Activated CD4-positive, alpha-beta memory T cell treated with anti-CD3 and anti-CD28 coated beads, Interleukin-2, amount 10 ng/mL, durations not matched to agents 7 days and 5 days (primary cell): Measurements from ENCODE around the gene A4GALT. TPM values are rescaled to one million over a fixed set of nuclear protein-coding genes. Genes with fewer than 3 reads are reported as not detected.

Experiments used
- CTCF ChIA-PET: fragments of 350-600 bp; sonication (Branson Sonifier 250); formaldehyde crosslinking; loops from one replicate; lab custom pipeline; 2021; ENCODE audit warnings: antibody characterized with exemption, inconsistent platforms; lab: Charles Lee
- POLR2A ChIA-PET: fragments of 350-600 bp; sonication (Branson Sonifier 250); formaldehyde crosslinking; loops from one replicate; lab custom pipeline; 2021; ENCODE audit warnings: antibody characterized with exemption; lab: Charles Lee
- DNase-seq: peaks from one replicate; pipeline ENCODE4 v3.0.0-alpha.2; 2020
- H3K27ac Mint-ChIP-seq: one replicate; pipeline ENCODE4 v1.8.0; 2021; ENCODE audit warnings: mild to moderate bottlenecking, mixed read lengths
- H3K27me3 Mint-ChIP-seq: one replicate; pipeline ENCODE4 v1.8.0; 2021; ENCODE audit warnings: mixed read lengths
- H3K36me3 Mint-ChIP-seq: one replicate; pipeline ENCODE4 v1.8.0; 2021; ENCODE audit warnings: low read depth, mixed read lengths
- H3K4me1 Mint-ChIP-seq: one replicate; pipeline ENCODE4 v1.8.0; 2021; ENCODE audit warnings: mixed read lengths
- H3K4me3 Mint-ChIP-seq: one replicate; pipeline ENCODE4 v1.8.0; 2021; ENCODE audit warnings: mild to moderate bottlenecking, mixed read lengths
- H3K9me3 Mint-ChIP-seq: one replicate; pipeline ENCODE4 v1.8.0; 2021; ENCODE audit warnings: mixed read lengths
- total RNA-seq, 2 experiments: library from RNA; stranded (reverse); gene quantifications; one replicate each; pipeline ENCODE4 v1.2.3, GENCODE V29; 2021

Gene A4GALT
- total RNA-seq, 2 experiments from 2014 or later = 0.58 to 0.63 TPM

GRCh38 chr22:42693763-42694683 lies 26.6 kb downstream of the A4GALT start:
- no peak for DNase-seq
- ChIA-PET CTCF (no interaction called here), POLR2A (interaction anchor here (1.1 kb wide), 1 partner anchor 78 kb away, joined by 3 read pairs; no protein-coding TSS in a partner anchor)
- no peaks in the 10 kb centered on the region for H3K36me3 Mint-ChIP-seq
- H3K4me3 Mint-ChIP-seq = no peak overlapping the region
- H3K27me3 Mint-ChIP-seq = no peaks in the 10 kb centered on the region
- H3K27ac Mint-ChIP-seq = no peak overlapping the region
- no peaks in the 10 kb centered on the region for H3K9me3 Mint-ChIP-seq
- no peaks in the 10 kb centered on the region for H3K4me1 Mint-ChIP-seq

- no peak overlapping the region for H3K4me3 Mint-ChIP-seq
- no peaks in the 10 kb centered on the region for H3K27me3 Mint-ChIP-seq
- H3K36me3 Mint-ChIP-seq = no peaks in the 10 kb centered on the region
- H3K4me1 Mint-ChIP-seq = no peaks in the 10 kb centered on the region
- H3K27ac Mint-ChIP-seq = no peak overlapping the region
- ChIA-PET POLR2A (no interaction called here), CTCF (no interaction called here)
- no peak for DNase-seq
- H3K9me3 Mint-ChIP-seq = no peaks in the 10 kb centered on the region
These were observed 27.5 kb downstream of the A4GALT start for GRCh38 chr22:42693055-42693762.

- Mint-ChIP-seq H3K27ac (no peak overlapping the region), H3K4me3 (no peak overlapping the region), H3K36me3 (no peaks in the 10 kb centered on the region), H3K4me1 (no peaks in the 10 kb centered on the region), H3K9me3 (no peaks in the 10 kb centered on the region), H3K27me3 (no peaks in the 10 kb centered on the region)
- ChIA-PET CTCF (no interaction called here), POLR2A (no interaction called here)
- DNase-seq = no peak
These were observed 28.2 kb downstream of the A4GALT start for GRCh38 chr22:42692239-42693054.

- Mint-ChIP-seq H3K4me3 (no peak overlapping the region), H3K27me3 (no peaks in the 10 kb centered on the region), H3K9me3 (no peaks in the 10 kb centered on the region), H3K36me3 (no peaks in the 10 kb centered on the region), H3K4me1 (no peaks in the 10 kb centered on the region), H3K27ac (no peak overlapping the region)
- ChIA-PET CTCF (no interaction called here), POLR2A (no interaction called here)
- no peak for DNase-seq
These were observed 29.2 kb downstream of the A4GALT start for GRCh38 chr22:42691440-42691839.

- no peak for DNase-seq
- H3K9me3 Mint-ChIP-seq = no peaks in the 10 kb centered on the region
- H3K36me3 Mint-ChIP-seq = no peaks in the 10 kb centered on the region
- H3K27ac Mint-ChIP-seq = no peak overlapping the region
- H3K27me3 Mint-ChIP-seq = no peaks in the 10 kb centered on the region
- CTCF ChIA-PET = no interaction called here
- no peak overlapping the region for H3K4me3 Mint-ChIP-seq
- POLR2A ChIA-PET = no interaction called here
- H3K4me1 Mint-ChIP-seq = no peaks in the 10 kb centered on the region
These were observed 32.1 kb downstream of the A4GALT start for GRCh38 chr22:42688241-42689211.

GRCh38 chr22:42686756-42687491 lies 33.7 kb downstream of the A4GALT start:
- Mint-ChIP-seq H3K27ac (no peak overlapping the region), H3K4me3 (no peak overlapping the region), H3K27me3 (no peaks in the 10 kb centered on the region), H3K4me1 (no peaks in the 10 kb centered on the region), H3K9me3 (no peaks in the 10 kb centered on the region), H3K36me3 (no peaks in the 10 kb centered on the region)
- DNase-seq = no peak
- CTCF ChIA-PET = no interaction called here
- POLR2A ChIA-PET = no interaction called here

GRCh38 chr22:42685941-42686653 lies 34.6 kb downstream of the A4GALT start:
- DNase-seq = no peak
- H3K27me3 Mint-ChIP-seq = no peaks in the 10 kb centered on the region
- no peak overlapping the region for H3K27ac Mint-ChIP-seq
- H3K36me3 Mint-ChIP-seq = no peaks in the 10 kb centered on the region
- no peaks in the 10 kb centered on the region for H3K4me1 Mint-ChIP-seq
- ChIA-PET CTCF (no interaction called here), POLR2A (no interaction called here)
- no peak overlapping the region for H3K4me3 Mint-ChIP-seq
- H3K9me3 Mint-ChIP-seq = no peaks in the 10 kb centered on the region

GRCh38 chr22:42684462-42685195 lies 36.0 kb downstream of the A4GALT start:
- H3K4me1 Mint-ChIP-seq = no peaks in the 10 kb centered on the region
- H3K36me3 Mint-ChIP-seq = no peaks in the 10 kb centered on the region
- H3K27me3 Mint-ChIP-seq = peaks cover 3% of the 10 kb centered on the region
- no peak overlapping the region for H3K4me3 Mint-ChIP-seq
- CTCF ChIA-PET = no interaction called here
- H3K27ac Mint-ChIP-seq = no peak overlapping the region
- peaks cover 2% of the 10 kb centered on the region for H3K9me3 Mint-ChIP-seq
- POLR2A ChIA-PET = no interaction called here
- DNase-seq = no peak

GRCh38 chr22:42683578-42684283 lies 36.9 kb downstream of the A4GALT start:
- Mint-ChIP-seq H3K4me1 (no peaks in the 10 kb centered on the region), H3K27me3 (peaks cover 5% of the 10 kb centered on the region), H3K36me3 (no peaks in the 10 kb centered on the region), H3K27ac (no peak overlapping the region), H3K4me3 (no peak overlapping the region), H3K9me3 (peaks cover 3% of the 10 kb centered on the region)
- DNase-seq = no peak
- CTCF ChIA-PET = no interaction called here
- POLR2A ChIA-PET = no interaction called here

- Mint-ChIP-seq H3K27ac (no peak overlapping the region), H3K27me3 (peaks cover 9% of the 10 kb centered on the region), H3K36me3 (peaks cover 6% of the 10 kb centered on the region), H3K9me3 (peaks cover 12% of the 10 kb centered on the region), H3K4me1 (no peaks in the 10 kb centered on the region), H3K4me3 (no peak overlapping the region)
- no peak for DNase-seq
- CTCF ChIA-PET = no interaction called here
- POLR2A ChIA-PET = no interaction called here
These were observed 38.4 kb downstream of the A4GALT start for GRCh38 chr22:42682113-42682851.
